ENCODE measurements around the gene RAF1.
"Not testable (repeated sequence)": the region's sequence is repeated elsewhere in the genome, so short reads cannot be mapped to it uniquely, and the experiment has no call there.

The RAF1 gene

GRCh38 chr3:12638105-12638504 is 25.8 kb downstream of the RAF1 start:
- peak; percentile 57 for DNase-seq (ENCODE audit: low read depth)
- H3K4me3 ChIP-seq (ENCODE audit: low read length): no peak overlapping the region

GRCh38 chr3:12633108-12633507 is 30.8 kb downstream of the RAF1 start:
- no peak for TF ChIP-seq CTCF (conservative IDR thresholded peaks at IDR 0.05; ENCODE audit: low read length)
- no peak overlapping the region for H3K4me3 ChIP-seq (ENCODE audit: low read length)
- DNase-seq (ENCODE audit: low read depth): no peak

More at GRCh38 chr3:12638105-12638504, 25.8 kb downstream of the RAF1 start:
- TF ChIP-seq CTCF (conservative IDR thresholded peaks at IDR 0.05; ENCODE audit: low read length): no peak

GRCh38 chr3:12632523-12632922 is 31.4 kb downstream of the RAF1 start:
- no peak overlapping the region for H3K4me3 ChIP-seq (ENCODE audit: low read length)
- DNase-seq (ENCODE audit: low read depth): no peak
- TF ChIP-seq CTCF (conservative IDR thresholded peaks at IDR 0.05; ENCODE audit: low read length): no peak

- DNase-seq (ENCODE audit: low read depth); H3K4me3 ChIP-seq (ENCODE audit: low read length): not testable (repeated sequence)
Observed at GRCh38 chr3:12630843-12631242, 33.1 kb downstream of the RAF1 start.

GRCh38 chr3:12630292-12630691 is 33.6 kb downstream of the RAF1 start:
- DNase-seq (ENCODE audit: low read depth): no peak
- no peak overlapping the region for H3K4me3 ChIP-seq (ENCODE audit: low read length)
- TF ChIP-seq CTCF (conservative IDR thresholded peaks at IDR 0.05; ENCODE audit: low read length): no peak

- TF ChIP-seq CTCF (conservative IDR thresholded peaks at IDR 0.05; ENCODE audit: low read length): no peak
- peak; percentile 84 for DNase-seq (ENCODE audit: low read depth)
Observed at GRCh38 chr3:12629560-12629959, 34.4 kb downstream of the RAF1 start.

GRCh38 chr3:12628813-12629212 is 35.1 kb downstream of the RAF1 start:
- no peak for DNase-seq (ENCODE audit: low read depth)

More at GRCh38 chr3:12629560-12629959, 34.4 kb downstream of the RAF1 start:
- no peak overlapping the region for H3K4me3 ChIP-seq (ENCODE audit: low read length)

More at GRCh38 chr3:12628813-12629212, 35.1 kb downstream of the RAF1 start:
- no peak overlapping the region for H3K4me3 ChIP-seq (ENCODE audit: low read length)
- no peak for TF ChIP-seq CTCF (conservative IDR thresholded peaks at IDR 0.05; ENCODE audit: low read length)

Data from AG10803 (cell line).